Hippocampal formation (tissue), 2 donors: ENCODE measurements around the gene RABL2A.
"Not testable (repeated sequence)": the region's sequence is repeated elsewhere in the genome, so short reads cannot be mapped to it uniquely, and the experiment has no call there.

Experiments used
- DNase-seq, 2 donors: peaks; one replicate each; lab custom pipeline; 2025; lab: John Stamatoyannopoulos, UW

Gene RABL2A

GRCh38 chr2:113609822-113610221 is 17.2 kb upstream of the RABL2A start:
- not testable (repeated sequence) for DNase-seq

- DNase-seq: not testable (repeated sequence)
These were observed 6.1 kb upstream of the RABL2A start for GRCh38 chr2:113621002-113621401.

- not testable (repeated sequence) for DNase-seq
These were observed 1.2 kb upstream of the RABL2A start for GRCh38 chr2:113625906-113626305.

DNA sequence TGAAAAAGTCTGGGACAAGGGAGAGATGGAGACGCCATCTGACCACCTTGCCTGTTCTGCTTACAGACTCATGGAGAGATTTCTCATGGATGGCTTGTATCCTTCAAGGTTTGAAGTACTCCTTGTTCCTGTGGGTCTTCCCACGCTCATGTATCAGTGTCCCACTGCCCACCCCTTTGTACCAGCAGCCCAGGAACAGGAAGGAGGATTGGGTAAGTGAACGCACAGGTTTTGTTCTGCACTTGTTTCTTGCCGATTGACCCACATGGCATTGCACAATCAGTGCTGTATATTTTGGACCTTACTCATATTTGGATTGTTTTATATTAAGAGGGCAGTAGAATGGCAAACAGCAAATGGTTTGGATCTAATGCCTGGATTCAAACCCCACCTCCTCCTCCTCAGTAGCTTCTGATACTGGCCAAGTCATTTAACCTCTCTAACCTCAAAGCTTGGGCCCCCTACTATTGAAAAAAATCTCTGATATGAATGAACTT is 5.8 kb downstream of the RABL2A start:
- not testable (repeated sequence) for DNase-seq

- not testable (repeated sequence) for DNase-seq
These were observed 8.3 kb downstream of the RABL2A start for GRCh38 chr2:113635358-113635757.

- DNase-seq: not testable (repeated sequence)
These were observed 9.2 kb downstream of the RABL2A start for GRCh38 chr2:113636226-113636625.

GRCh38 chr2:113638084-113638483 is 11.0 kb downstream of the RABL2A start:
- not testable (repeated sequence) for DNase-seq

- not testable (repeated sequence) for DNase-seq
These were observed 19.2 kb downstream of the RABL2A start for GRCh38 chr2:113646217-113646616.

DNA sequence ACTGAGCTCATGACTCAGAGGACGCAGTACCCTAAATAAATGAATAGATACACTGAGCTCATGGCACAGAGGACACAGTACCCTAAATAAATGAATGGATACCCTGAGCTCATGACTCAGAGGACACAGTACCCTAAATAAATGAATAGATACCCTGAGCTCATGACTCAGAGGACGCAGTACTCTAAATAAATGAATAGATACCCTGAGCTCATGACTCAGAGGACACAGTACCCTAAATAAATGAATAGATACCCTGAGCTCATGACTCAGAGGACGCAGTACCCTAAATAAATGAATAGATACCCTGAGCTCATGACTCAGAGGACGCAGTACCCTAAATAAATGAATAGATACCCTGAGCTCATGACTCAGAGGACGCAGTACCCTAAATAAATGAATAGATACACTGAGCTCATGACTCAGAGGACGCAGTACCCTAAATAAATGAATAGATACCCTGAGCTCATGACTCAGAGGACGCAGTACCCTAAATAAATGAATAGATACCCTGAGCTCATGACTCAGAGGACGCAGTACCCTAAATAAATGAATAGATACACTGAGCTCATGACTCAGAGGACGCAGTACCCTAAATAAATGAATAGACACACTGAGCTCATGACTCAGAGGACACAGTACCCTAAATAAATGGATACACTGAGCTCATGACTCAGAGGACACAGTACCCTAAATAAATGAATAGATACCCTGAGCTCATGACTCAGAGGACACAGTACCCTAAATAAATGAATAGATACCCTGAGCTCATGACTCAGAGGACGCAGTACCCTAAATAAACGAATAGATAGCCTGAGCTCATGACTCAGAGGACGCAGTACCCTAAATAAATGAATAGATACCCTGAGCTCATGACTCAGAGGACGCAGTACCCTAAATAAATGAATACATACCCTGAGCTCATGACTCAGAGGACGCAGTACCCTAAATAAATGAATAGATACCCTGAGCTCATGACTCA is 24.1 kb downstream of the RABL2A start:
- DNase-seq: not testable (repeated sequence)

DNA sequence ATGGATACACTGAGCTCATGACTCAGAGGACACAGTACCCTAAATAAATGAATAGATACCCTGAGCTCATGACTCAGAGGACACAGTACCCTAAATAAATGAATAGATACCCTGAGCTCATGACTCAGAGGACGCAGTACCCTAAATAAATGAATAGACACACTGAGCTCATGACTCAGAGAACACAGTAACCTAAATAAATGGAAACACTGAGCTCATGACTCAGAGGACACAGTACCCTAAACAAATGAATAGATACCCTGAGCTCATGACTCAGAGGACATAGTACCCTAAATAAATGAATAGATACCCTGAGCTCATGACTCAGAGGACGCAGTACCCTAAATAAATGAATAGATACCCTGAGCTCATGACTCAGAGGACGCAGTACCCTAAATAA is 25.5 kb downstream of the RABL2A start:
- DNase-seq: not testable (repeated sequence)

DNA sequence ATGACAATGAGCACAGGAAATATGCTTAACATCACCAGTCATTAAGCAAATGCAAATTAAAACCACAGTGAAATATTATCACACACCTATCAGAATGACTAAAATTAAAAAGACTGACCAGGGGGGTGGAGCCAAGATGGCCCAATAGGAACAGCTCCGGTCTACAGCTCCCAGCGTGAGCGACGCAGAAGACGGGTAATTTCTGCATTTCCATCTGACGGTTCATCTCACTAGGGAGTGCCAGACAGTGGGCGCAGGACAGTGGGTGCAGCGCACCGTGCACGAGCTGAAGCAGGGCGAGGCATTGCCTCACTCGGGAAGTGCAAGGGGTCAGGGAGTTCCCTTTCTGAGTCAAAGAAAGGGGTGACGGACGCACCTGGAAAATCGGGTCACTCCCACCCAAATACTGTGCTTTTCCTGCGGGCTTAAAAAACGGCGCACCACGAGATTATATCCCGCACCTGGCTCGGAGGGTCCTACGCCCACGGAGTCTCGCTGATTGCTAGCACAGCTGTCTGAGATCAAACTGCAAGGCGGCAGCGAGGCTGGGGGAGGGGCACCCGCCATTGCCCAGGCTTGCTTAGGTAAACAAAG is 29.1 kb downstream of the RABL2A start:
- DNase-seq: not testable (repeated sequence)

DNA sequence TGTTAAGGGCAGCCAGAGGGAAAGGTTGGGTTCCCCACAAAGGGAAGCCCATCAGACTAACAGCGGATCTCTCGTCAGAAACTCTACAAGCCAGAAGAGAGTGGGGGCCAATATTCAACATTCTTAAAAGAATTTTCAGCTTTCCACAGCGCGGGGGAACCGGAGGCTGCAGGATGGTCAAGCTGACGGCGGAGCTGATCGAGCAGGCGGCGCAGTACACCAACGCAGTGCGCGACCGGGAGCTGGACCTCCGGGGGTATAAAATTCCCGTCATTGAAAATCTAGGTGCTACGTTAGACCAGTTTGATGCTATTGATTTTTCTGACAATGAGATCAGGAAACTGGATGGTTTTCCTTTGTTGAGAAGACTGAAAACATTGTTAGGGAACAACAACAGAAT is 30.7 kb downstream of the RABL2A start:
- DNase-seq: not testable (repeated sequence)

- not testable (repeated sequence) for DNase-seq
These were observed 36.4 kb downstream of the RABL2A start for GRCh38 chr2:113663285-113664060.

GRCh38 chr2:113664761-113665533 is 37.9 kb downstream of the RABL2A start:
- not testable (repeated sequence) for DNase-seq

- DNase-seq: not testable (repeated sequence)
These were observed 41.9 kb downstream of the RABL2A start for GRCh38 chr2:113669013-113669412.

DNA sequence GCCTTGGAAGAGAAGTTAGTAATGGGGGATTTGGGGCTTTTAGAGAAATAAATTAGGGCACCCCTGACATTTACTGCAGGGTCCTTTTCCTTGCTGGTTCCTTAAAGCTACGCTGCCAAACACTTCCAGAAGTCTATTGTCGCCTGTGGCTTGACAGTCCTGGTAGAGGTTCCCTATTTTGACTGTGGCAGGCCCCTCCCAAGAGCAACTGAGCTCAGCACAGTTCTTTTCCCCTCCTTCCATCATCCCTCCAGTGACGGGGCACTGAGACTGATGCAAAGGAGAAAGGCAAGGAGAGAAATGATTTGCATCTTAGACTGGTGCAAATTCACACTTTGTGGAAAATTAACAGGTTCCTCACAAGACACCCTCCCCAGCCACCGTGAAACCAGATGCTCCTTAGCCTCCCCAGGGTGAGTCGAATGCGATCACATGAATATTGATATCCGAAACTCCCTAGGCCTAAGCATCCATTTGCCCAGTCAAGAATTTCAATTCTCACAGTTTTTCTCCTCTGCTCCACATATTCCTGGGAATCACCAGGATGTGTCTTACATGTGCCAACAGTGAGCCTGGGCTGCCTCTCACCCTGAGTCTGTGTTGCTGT is 45.4 kb downstream of the RABL2A start:
- DNase-seq: no peak

- DNase-seq: no peak
These were observed 48.8 kb downstream of the RABL2A start for GRCh38 chr2:113675875-113676274.

- DNase-seq: no peak
These were observed 49.7 kb downstream of the RABL2A start for GRCh38 chr2:113676623-113677266.

DNA sequence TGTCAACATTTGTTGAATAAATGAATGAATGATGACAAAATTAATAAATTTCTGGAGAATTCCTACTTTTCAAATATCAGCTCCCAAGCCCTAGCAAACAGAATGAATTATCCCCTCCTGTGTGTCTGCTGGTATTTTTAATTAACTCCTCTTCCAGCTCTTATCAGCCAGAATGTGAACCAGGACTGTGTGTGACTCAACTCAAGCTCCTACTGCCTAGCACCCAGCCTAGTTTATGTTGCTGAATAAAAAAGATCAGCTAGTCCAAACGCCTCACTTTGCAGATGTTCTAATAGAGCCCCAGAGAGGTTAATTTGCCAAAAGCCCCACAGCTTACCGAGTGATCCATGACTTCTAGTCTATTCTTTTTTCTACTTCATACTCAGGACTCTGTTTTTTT is 50.3 kb downstream of the RABL2A start:
- no peak for DNase-seq

- DNase-seq: no peak
These were observed 52.4 kb downstream of the RABL2A start for GRCh38 chr2:113679457-113679856.
